ENCODE results near the gene TRIP6. TPM values are rescaled to one million over a fixed set of nuclear protein-coding genes. Genes with fewer than 3 reads are reported as not detected.

TRIP6 gene
- total RNA-seq, 1 experiment from 2014 or later = 75.5 TPM

GRCh38 chr7:100866729-100867039 lies 503 bp upstream of the TRIP6 start:
- Mint-ChIP-seq H3K27ac (ENCODE audit: unreplicated experiment) (peak overlapping the region; percentile 88), H3K9me3 (ENCODE audit: unreplicated experiment) (no peaks in the 10 kb centered on the region), H3K27me3 (ENCODE audit: insufficient read depth, unreplicated experiment) (no peaks in the 10 kb centered on the region), H3K4me3 (ENCODE audit: unreplicated experiment) (peak overlapping the region; percentile 75), H3K36me3 (ENCODE audit: insufficient read depth, unreplicated experiment) (peaks cover 68% of the 10 kb centered on the region), H3K4me1 (ENCODE audit: low read depth, unreplicated experiment) (peaks cover 7% of the 10 kb centered on the region)
- Histone ChIP-seq H3K27me3 (replicated peaks; ENCODE audit: control insufficient read depth, insufficient read depth, low read length) (no peaks in the 10 kb centered on the region), H3K4me3 (ENCODE audit: low read depth, low read length) (peak overlapping the region; percentile 45), H3K36me3 (ENCODE audit: control insufficient read depth, insufficient read depth, low read length) (no peaks in the 10 kb centered on the region), H3K9me3 (no peaks in the 10 kb centered on the region), H3K4me1 (peaks cover 17% of the 10 kb centered on the region)
- ChIA-PET CTCF (no interaction called here), POLR2A (interaction anchor here (0.7 kb wide), 1 partner anchor 284 kb away, joined by 3 read pairs; no protein-coding TSS in a partner anchor)
- intact Hi-C loops (cut with micrococcal nuclease; ENCODE audit: unreplicated experiment) = no loop called here
- DNase-seq = no peak
- TF ChIP-seq CTCF (IDR thresholded peaks at IDR 0.05; ENCODE audit: insufficient read depth in 1 of 2, low read depth in 1 of 2, low read length in 1 of 2, severe bottlenecking in 1 of 2, unreplicated experiment in 1 of 2) = no peak
- BruUV-seq (replicated peaks) = TSS peak; percentile 87

- ChIA-PET CTCF (no interaction called here), POLR2A (no interaction called here)
- Mint-ChIP-seq H3K27me3 (ENCODE audit: insufficient read depth, unreplicated experiment) (no peaks in the 10 kb centered on the region), H3K4me3 (ENCODE audit: unreplicated experiment) (peak overlapping the region; percentile 75), H3K36me3 (ENCODE audit: insufficient read depth, unreplicated experiment) (peaks cover 68% of the 10 kb centered on the region), H3K9me3 (ENCODE audit: unreplicated experiment) (no peaks in the 10 kb centered on the region), H3K4me1 (ENCODE audit: low read depth, unreplicated experiment) (peaks cover under 1% of the 10 kb centered on the region), H3K27ac (ENCODE audit: unreplicated experiment) (peak overlapping the region; percentile 88)
- Histone ChIP-seq H3K36me3 (ENCODE audit: control insufficient read depth, insufficient read depth, low read length) (no peaks in the 10 kb centered on the region; the same call in 1 of the 2 replicates), H3K9me3 (no peaks in the 10 kb centered on the region), H3K4me1 (peaks cover 17% of the 10 kb centered on the region), H3K27me3 (replicated peaks; ENCODE audit: control insufficient read depth, insufficient read depth, low read length) (no peaks in the 10 kb centered on the region), H3K4me3 (ENCODE audit: low read depth, low read length) (peak overlapping the region; percentile 45)
- intact Hi-C loops (cut with micrococcal nuclease; ENCODE audit: unreplicated experiment) = no loop called here
- DNase-seq = no peak
- no peak for TF ChIP-seq CTCF (IDR thresholded peaks at IDR 0.05; ENCODE audit: insufficient read depth in 1 of 2, low read depth in 1 of 2, low read length in 1 of 2, severe bottlenecking in 1 of 2, unreplicated experiment in 1 of 2)
- no TSS peak for BruUV-seq (replicated peaks)
Observed at GRCh38 chr7:100867776-100868485, 744 bp downstream of the TRIP6 start.

- Histone ChIP-seq H3K36me3 (ENCODE audit: control insufficient read depth, insufficient read depth, low read length) (no peaks in the 10 kb centered on the region; the same call in 1 of the 2 replicates), H3K27me3 (replicated peaks; ENCODE audit: control insufficient read depth, insufficient read depth, low read length) (no peaks in the 10 kb centered on the region), H3K4me3 (ENCODE audit: low read depth, low read length) (peak overlapping the region; percentile 81), H3K9me3 (no peaks in the 10 kb centered on the region), H3K4me1 (peaks cover 15% of the 10 kb centered on the region; the same call in 1 of the 2 replicates)
- POLR2A ChIA-PET = no interaction called here
- H3K36me3 Mint-ChIP-seq (ENCODE audit: insufficient read depth, unreplicated experiment) = peaks cover 93% of the 10 kb centered on the region
- H3K4me3 Mint-ChIP-seq (ENCODE audit: unreplicated experiment) = peak overlapping the region; percentile 85
- H3K27ac Mint-ChIP-seq (ENCODE audit: unreplicated experiment) = peak overlapping the region; percentile 98
- no peaks in the 10 kb centered on the region for H3K27me3 Mint-ChIP-seq (ENCODE audit: insufficient read depth, unreplicated experiment)
- CTCF ChIA-PET = no interaction called here
- intact Hi-C loops (cut with micrococcal nuclease; ENCODE audit: unreplicated experiment) = no loop called here
- no peak for TF ChIP-seq CTCF (IDR thresholded peaks at IDR 0.05; ENCODE audit: insufficient read depth in 1 of 2, low read depth in 1 of 2, low read length in 1 of 2, severe bottlenecking in 1 of 2, unreplicated experiment in 1 of 2)
- BruUV-seq (replicated peaks) = no TSS peak
- peaks cover 11% of the 10 kb centered on the region for H3K4me1 Mint-ChIP-seq (ENCODE audit: low read depth, unreplicated experiment)
- no peaks in the 10 kb centered on the region for H3K9me3 Mint-ChIP-seq (ENCODE audit: unreplicated experiment)
- no peak for DNase-seq
Observed at GRCh38 chr7:100873599-100874299, 6.6 kb downstream of the TRIP6 start.
